GM12873 (cell line): ENCODE results near the gene LRRC8C.

ENCODE experiments used
- TF ChIP-seq, protein P1 (sequence below): IDR thresholded peaks from 2 replicates; pipeline ENCODE4 v1.5.1; 2012; ENCODE audit warnings: low read depth, mild to moderate bottlenecking, moderate library complexity, low read length, control low read depth; ENCODE audit not compliant: insufficient read depth; ENCODE audit errors: missing control alignments

LRRC8C gene

DNA sequence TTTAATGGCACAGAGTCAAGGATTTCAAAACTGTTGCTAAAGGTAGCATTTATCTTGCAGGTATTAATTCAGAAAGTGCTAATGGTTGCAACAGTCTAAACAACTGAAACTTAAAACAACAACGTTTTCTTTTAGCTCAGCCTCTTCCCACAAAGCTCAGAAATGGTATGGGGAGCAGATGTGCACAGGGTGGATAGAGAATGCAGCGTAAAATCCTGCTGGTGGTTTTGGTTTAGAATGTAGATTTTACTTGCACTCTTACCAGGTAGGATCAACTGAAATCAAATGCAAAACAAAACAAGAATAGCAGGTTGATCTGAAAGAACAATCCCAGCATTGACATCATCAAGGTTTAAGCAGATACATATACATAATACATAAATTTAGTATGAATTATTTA is 3.8 kb upstream of the LRRC8C start:
- TF ChIP-seq, protein P1, sequence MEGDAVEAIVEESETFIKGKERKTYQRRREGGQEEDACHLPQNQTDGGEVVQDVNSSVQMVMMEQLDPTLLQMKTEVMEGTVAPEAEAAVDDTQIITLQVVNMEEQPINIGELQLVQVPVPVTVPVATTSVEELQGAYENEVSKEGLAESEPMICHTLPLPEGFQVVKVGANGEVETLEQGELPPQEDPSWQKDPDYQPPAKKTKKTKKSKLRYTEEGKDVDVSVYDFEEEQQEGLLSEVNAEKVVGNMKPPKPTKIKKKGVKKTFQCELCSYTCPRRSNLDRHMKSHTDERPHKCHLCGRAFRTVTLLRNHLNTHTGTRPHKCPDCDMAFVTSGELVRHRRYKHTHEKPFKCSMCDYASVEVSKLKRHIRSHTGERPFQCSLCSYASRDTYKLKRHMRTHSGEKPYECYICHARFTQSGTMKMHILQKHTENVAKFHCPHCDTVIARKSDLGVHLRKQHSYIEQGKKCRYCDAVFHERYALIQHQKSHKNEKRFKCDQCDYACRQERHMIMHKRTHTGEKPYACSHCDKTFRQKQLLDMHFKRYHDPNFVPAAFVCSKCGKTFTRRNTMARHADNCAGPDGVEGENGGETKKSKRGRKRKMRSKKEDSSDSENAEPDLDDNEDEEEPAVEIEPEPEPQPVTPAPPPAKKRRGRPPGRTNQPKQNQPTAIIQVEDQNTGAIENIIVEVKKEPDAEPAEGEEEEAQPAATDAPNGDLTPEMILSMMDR: no peak

DNA sequence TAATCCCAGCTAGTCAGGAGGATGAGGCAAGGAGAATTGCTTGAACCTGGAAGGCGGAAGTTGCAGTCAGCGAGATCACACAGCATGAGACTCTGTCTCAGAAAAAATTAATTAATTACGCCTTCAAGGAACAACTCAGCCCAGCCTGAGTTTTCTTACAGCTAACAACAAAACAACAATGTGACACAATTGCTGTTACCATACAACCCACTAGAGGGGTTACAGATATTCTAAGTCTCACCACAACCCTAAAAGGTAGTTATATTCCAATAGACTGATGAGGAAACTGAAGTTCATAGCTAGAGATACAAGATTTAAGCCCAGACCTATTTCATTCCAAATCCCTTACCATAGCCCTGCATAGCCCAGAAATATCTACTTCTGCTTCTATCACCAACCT is 2.9 kb upstream of the LRRC8C start:
- TF ChIP-seq, protein P1: no peak

DNA sequence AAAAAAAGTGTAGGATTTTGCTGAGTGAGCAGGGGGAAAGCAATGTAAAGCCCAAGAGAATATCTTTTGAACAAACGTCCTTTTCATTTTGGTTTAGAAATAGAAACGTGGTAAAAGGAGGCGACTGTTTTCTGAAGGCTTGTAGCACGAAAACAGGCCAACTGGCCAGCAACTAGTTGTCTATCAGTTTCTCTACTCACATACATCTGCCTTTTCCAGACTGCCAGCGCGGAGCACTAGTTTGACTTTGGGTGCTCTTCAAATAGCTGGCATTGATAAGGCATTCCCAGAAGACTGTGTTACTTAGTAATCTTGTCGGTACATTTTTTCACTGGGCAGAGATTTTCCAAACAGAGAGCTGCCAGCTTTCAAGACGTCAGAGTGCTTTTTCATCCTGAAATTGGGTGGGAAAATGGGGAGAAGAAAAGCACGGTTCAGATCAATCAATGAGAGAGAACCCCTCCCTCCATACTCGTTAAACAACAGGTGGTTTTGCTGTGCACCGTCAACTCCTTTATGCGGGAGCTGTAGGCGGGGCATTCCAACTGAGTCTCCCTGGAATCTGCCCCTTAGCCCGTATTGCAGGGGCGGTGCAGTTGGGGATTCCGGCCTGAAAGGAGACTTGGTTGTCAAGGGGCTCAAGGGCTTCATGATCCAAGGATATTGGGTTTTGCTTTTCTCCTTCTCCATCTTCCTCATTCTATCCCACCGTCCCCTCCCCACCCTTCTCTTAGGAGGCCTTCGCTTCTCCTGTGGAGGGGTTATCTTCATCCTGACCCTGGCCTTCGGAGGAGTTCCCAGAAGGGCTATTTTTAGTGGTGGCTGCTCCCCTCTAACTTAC is 884 bp upstream of the LRRC8C start:
- TF ChIP-seq, protein P1: no peak

DNA sequence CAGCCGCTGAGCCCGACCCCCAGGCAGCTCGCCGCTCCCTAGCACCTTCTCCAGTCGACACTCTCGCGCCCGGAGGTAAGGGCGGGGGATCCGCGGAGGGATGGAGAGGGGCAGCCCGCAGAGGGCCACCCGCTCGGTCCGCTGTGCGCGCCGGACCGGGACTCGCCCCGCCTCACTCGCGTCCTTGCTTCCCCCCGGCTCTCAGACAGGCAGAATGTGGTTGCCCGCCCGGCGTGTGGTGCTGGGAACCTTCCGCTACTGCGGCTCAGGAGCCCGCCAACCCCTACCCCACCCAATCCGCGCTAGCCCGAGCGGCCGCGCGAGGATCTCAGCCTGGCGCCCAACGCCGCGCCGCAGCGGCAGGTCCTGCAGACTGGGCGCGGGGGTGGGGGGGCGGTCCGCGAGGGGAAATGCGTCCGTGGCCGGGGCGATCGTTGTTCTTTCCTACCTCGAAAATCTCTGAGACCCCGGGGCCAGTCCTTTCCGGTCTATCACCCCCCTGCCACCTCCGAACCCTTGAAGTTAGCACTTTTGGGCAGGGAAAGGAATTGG is 404 bp downstream of the LRRC8C start:
- TF ChIP-seq, protein P1: no peak

DNA sequence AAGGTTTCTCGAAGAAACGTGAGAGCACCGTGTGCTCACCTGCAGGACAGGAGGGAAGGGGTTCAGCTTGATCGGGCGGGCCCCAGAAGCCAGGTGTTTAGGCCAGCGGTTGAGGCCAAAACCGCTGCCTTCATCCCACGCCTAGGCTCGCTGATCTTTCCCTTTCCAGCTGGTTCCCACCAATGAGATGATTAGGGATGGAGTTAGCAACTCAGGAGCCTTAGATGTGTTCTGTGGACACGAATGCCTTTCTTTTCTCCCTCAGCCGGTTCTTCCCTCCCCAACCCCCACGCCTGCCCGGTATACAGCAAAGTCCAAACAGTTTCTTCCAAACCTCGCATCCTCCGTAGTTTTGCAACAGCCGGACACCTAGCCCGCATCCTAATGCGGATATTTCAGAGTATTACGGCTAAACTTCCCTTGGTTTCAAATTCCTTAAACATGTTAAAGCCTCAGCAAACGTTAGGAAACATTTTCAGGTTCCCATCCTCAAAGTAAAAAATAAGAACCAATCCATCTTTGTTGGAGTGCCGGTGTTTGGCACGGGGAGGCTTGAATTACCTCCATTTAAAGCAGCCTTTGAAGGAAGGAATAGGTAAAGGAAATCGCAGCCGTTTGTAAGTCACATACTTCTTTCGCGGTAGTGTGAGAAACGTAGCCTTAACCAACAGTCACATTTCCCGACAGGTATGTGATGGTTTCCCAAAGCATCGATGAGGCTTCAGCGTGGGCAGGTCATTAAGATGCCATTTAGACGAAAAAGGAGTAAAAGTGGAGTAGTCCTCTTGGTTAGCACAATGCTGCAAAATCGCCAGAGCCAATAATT is 1.1 kb downstream of the LRRC8C start:
- TF ChIP-seq, protein P1: no peak

DNA sequence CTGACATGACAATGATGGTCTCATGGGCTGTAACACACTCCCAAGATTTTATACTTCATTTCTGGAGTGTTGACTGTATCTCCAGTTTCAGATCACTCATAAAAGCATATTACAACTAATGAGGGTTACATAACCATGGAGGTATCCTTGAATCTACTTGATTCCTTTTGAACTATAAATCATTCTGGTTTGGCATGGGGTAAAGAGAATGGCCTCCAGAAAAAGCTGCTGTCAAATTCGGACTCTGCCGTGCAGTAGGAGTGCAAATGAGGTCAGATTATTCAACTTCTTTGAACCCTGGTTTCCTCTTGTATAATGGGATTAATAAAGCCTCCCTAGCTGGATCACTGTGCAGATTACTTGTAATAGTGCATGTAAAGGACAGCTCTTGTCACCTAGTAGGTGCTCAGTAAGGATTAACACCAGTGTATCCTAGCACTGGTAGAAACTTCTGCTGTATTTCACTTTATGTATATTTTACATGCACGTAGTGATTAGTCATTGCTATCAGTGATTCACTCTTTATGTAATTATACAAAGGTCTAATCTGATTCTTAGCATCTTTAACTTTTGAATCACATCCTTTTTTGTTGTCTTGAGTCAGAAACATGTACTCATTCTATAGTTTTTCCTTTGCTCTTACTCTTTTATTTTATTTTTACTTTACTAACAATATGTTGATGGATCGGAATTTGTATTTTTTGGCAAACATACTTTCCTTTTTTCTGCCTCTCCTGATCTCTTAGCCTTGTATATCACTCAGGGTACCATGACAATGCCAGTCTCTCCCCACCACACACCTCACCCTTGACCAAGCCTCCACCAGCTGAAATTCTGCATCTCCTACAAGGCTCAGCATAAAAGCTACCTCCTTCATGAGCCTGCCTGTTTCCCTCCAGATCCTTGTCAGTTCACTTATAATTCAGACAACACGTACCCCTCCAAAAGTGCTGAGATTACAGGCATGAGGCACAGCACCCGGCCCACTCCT is 3.2 kb downstream of the LRRC8C start:
- TF ChIP-seq, protein P1: no peak

DNA sequence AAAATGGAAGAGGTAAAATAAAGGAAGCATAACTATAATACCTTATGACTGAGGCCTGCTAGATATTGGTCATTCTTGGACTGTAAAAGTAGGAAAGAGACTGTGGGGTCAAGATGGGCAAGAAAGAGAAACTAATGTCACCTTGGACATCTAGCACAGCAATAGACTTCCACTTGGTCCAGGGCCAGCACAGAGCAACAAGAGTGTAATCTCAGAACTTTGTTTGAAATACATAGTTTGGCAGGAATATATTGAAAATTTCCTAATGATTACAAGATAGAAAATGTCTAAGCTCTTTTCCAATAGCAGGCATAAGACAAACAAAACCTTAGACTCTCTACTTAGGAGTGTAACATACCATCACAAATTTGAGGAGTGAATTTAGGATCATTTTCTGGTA is 4.6 kb downstream of the LRRC8C start:
- TF ChIP-seq, protein P1: no peak
